GM23338 (cell line): Measurements from ENCODE around the gene ALB.

Source experiments
- CTCF ChIP-seq, 2 experiments: fragments of 200-600 bp in 1 of 2; sonication (generic) in 1 of 2; conservative IDR thresholded peaks; 2 replicates each; pipeline versions ENCODE4 v1.5.1 to v1.6.1; 2016 to 2017; ENCODE audit warnings: antibody characterized with exemption in 2 of 2, low read depth in 2 of 2, mild to moderate bottlenecking in 2 of 2, moderate library complexity in 1 of 2
- EZH2 ChIP-seq: fragments of 200-600 bp; sonication (generic); IDR thresholded peaks from one replicate; pipeline ENCODE4 v1.8.0; 2017; ENCODE audit warnings: antibody characterized with exemption, mild to moderate bottlenecking, low read depth; ENCODE audit not compliant: unreplicated experiment
- EZH2phosphoT487 ChIP-seq: fragments of 200-600 bp; sonication (generic); IDR thresholded peaks from one replicate; pipeline ENCODE4 v1.8.1; 2018; ENCODE audit warnings: antibody characterized with exemption; ENCODE audit not compliant: unreplicated experiment
- POLR2AphosphoS5 ChIP-seq: IDR thresholded peaks from 2 replicates; pipeline ENCODE4 v1.6.1; 2016; ENCODE audit warnings: antibody characterized with exemption, low read depth
- REST ChIP-seq: IDR thresholded peaks from one replicate; pipeline ENCODE4 v1.6.1; 2018; ENCODE audit warnings: antibody characterized with exemption; ENCODE audit not compliant: unreplicated experiment
- ZNF114 ChIP-seq: fragments of 250-450 bp; sonication (Bioruptor Pico); IDR thresholded peaks from 2 replicates; pipeline ENCODE4 v1.5.0; 2020; ENCODE audit warnings: mild to moderate bottlenecking, moderate library complexity

GRCh38 chr4:73404042-73404441 lies at the start of gene ALB:
- no peak for TF ChIP-seq POLR2AphosphoS5
- no peak for TF ChIP-seq EZH2
- no peak for TF ChIP-seq REST
- no peak for TF ChIP-seq EZH2phosphoT487
- no peak for TF ChIP-seq CTCF (conservative IDR thresholded peaks at IDR 0.05; ENCODE audit: low read depth in 2 of 2)
- no peak for TF ChIP-seq ZNF114
